Kidney (tissue), 14 donors: ENCODE data around the gene WNT7A. TPM values are rescaled to one million over a fixed set of nuclear protein-coding genes. Genes with fewer than 3 reads are reported as not detected.

Experiments used
- DNase-seq, 5 donors: peaks; one replicate each; pipeline ENCODE4 v3.0.0-alpha.2; 2013 to 2020
- FAIRE-seq: peaks from 2 replicates; lab custom pipeline; 2012; peaks lifted over from hg19 to GRCh38; lab: Jason Lieb, UNC
- H3K27ac ChIP-seq, 2 donors: one replicate each; pipeline ENCODE4 v1.7.0; 2013; ENCODE audit warnings: low read depth in 2 of 2, low read length in 2 of 2, inconsistent platforms in 1 of 2
- H3K27me3 ChIP-seq: one replicate; pipeline ENCODE4 v1.7.1; 2013; ENCODE audit warnings: low read length, inconsistent platforms; ENCODE audit not compliant: control insufficient read depth, insufficient read depth
- H3K36me3 ChIP-seq, 3 donors: one replicate each; pipeline versions ENCODE4 v1.7.0 to v1.7.1; 2013; ENCODE audit warnings: low read length in 3 of 3, control low read depth in 1 of 3, inconsistent platforms in 1 of 3; ENCODE audit not compliant: insufficient read depth in 3 of 3, control insufficient read depth in 2 of 3
- H3K4me1 ChIP-seq, 3 donors: one replicate each; pipeline versions ENCODE4 v1.7.0 to v1.7.1; 2013; ENCODE audit warnings: low read length in 3 of 3, inconsistent platforms in 1 of 3, low read depth in 1 of 3; ENCODE audit not compliant: control insufficient read depth in 2 of 3, insufficient read depth in 2 of 3
- H3K4me3 ChIP-seq, 3 donors: one replicate each; pipeline versions ENCODE4 v1.7.0 to v1.8.1; 2013; ENCODE audit warnings: low read length in 3 of 3, control low read depth in 1 of 3, inconsistent platforms in 1 of 3
- H3K9ac ChIP-seq, 3 donors: one replicate each; pipeline versions ENCODE4 v1.7.0 to v1.7.1; 2013; ENCODE audit warnings: low read length in 3 of 3, control low read depth in 1 of 3, inconsistent platforms in 1 of 3
- H3K9me3 ChIP-seq, 3 donors: one replicate each; pipeline versions ENCODE4 v1.7.0 to v1.7.1; 2013; ENCODE audit warnings: low read length in 3 of 3, control low read depth in 1 of 3, inconsistent platforms in 1 of 3; ENCODE audit not compliant: control insufficient read depth in 2 of 3, insufficient read depth in 1 of 3
- intact Hi-C: fragments of 100-400 bp; cut with DNase I; formaldehyde crosslinking; loops from one replicate; pipeline ENCODE4 v1.11.1; 2022
- polyA plus RNA-seq: library from polyadenylated mRNA; stranded (reverse); fragments of 350-450 nt; fragmentation: Illumina TruSeq; extraction: RNeasy Lipid Tissue Mini Kit (QIAGEN cat#74804); gene quantifications from one replicate; pipeline ENCODE4 v1.2.3, GENCODE V29; 2014; ENCODE audit warnings: low read depth, low replicate concordance; ENCODE audit not compliant: insufficient read depth
- total RNA-seq: library from RNA; stranded (reverse); fragmentation: NEBNext Ultra II Directional; extraction: Animal tissue kit (Norgen Biotek cat#: 25700); gene quantifications from one replicate; pipeline ENCODE4 v1.2.1, GENCODE V29; 2021
- TF ChIP-seq, protein P1 (sequence below): IDR thresholded peaks from 3 replicates; pipeline ENCODE4 v1.5.1; 2012; ENCODE audit warnings: mild to moderate bottlenecking, moderate library complexity, borderline replicate concordance; ENCODE audit not compliant: insufficient read depth; ENCODE audit errors: extremely low read depth
- donor health status: control.
- donor health status: control.
- donor health status: control.
- donor health status: control.
- donor health status: control.
- donor health status: DM: yes; HTN: yes; CAD: no.
- donor health status: Normal renal cell carcinoma (clear cell type).

WNT7A gene
- total and polyA plus RNA-seq, 2 donors from 2014 or later, result 0.13 to 3.3 TPM

DNA sequence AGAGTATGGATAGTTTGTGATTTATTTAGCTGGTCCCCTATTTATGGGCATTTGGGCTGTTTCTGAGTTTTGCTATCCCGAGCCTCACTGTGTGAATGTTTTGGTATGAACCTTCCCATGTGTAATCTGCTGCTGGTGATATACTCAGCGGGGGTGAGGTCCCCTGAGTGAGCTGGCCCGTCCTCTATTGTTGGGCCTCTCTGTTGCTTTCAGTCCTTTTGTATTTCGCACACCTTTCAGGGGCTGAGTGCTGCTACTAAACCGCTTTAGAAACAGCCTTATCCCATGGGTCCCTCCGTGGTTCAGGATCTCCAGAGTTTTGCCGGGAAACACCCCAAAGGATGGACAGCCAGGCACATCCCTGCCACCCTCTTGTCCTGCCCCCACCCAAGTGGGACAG lies 94.5 kb downstream of the WNT7A start:
- intact Hi-C loops, result no loop called here
- Histone ChIP-seq H3K36me3 (no peaks in the 10 kb centered on the region), H3K9me3 (no peaks in the 10 kb centered on the region), H3K9ac (no peak overlapping the region), H3K27ac (no peak overlapping the region), H3K27me3 (no peaks in the 10 kb centered on the region), H3K4me3 (no peak overlapping the region), H3K4me1 (no peaks in the 10 kb centered on the region)
- TF ChIP-seq, protein P1, sequence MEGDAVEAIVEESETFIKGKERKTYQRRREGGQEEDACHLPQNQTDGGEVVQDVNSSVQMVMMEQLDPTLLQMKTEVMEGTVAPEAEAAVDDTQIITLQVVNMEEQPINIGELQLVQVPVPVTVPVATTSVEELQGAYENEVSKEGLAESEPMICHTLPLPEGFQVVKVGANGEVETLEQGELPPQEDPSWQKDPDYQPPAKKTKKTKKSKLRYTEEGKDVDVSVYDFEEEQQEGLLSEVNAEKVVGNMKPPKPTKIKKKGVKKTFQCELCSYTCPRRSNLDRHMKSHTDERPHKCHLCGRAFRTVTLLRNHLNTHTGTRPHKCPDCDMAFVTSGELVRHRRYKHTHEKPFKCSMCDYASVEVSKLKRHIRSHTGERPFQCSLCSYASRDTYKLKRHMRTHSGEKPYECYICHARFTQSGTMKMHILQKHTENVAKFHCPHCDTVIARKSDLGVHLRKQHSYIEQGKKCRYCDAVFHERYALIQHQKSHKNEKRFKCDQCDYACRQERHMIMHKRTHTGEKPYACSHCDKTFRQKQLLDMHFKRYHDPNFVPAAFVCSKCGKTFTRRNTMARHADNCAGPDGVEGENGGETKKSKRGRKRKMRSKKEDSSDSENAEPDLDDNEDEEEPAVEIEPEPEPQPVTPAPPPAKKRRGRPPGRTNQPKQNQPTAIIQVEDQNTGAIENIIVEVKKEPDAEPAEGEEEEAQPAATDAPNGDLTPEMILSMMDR, result no peak
- FAIRE-seq (no peak), DNase-seq (no peak)

DNA sequence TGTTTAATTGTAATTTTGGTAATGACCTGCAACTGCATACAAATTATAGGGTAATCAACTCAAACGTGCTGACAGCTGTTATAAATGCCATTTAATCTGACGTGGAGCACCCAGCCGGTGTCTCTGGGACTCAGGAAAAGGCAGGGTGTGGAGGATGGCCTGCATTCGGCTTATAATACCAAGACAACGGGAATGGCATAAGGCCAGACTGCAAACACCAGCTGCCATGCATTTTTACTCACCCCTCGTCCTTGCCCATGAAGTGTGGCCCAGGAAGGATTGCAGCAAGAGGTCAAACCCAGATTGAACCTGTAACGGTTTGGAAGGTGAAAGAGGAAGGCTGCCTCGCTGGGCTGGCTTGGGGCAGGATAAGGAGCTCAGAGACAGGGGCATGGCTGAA lies 96.4 kb downstream of the WNT7A start:
- no peak for FAIRE-seq

DNA sequence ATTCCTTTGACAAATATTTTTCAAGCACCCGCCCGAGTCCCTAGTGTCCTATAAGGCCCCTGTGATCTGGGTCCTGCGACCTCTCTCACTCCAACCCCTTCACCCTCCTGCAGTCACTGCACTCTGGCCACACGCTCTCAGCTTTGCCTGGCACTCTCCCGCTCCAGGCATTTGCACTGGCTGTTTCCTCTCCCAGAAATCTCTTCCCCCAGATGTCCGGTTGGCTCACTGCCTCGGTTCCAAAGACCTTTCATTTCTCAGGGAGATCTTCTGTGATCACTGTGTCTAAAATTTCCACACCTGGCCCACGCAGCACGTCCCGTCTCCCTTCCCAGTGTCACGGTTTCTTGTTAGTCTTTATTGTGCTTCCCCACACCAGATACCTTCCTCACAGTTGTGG lies 97.4 kb downstream of the WNT7A start:
- TF ChIP-seq, protein P1, result no peak
- no peak overlapping the region for H3K27ac ChIP-seq
- H3K4me1 ChIP-seq, result no peaks in the 10 kb centered on the region
- DNase-seq (peak in 2 of 5 donors; percentile 7 to 23), FAIRE-seq (no peak)
- no peaks in the 10 kb centered on the region for H3K36me3 ChIP-seq
- H3K9me3 ChIP-seq, result no peaks in the 10 kb centered on the region
- H3K4me3 ChIP-seq, result no peak overlapping the region
- intact Hi-C loops, result no loop called here
- H3K27me3 ChIP-seq, result no peaks in the 10 kb centered on the region
- H3K9ac ChIP-seq, result no peak overlapping the region

More for the DNA sequence above, 96.4 kb downstream of the WNT7A start:
- no peaks in the 10 kb centered on the region for H3K27me3 ChIP-seq
- no peak overlapping the region for H3K4me3 ChIP-seq
- DNase-seq, result no peak
- H3K9me3 ChIP-seq, result no peaks in the 10 kb centered on the region
- intact Hi-C loops, result no loop called here
- H3K36me3 ChIP-seq, result no peaks in the 10 kb centered on the region
- H3K9ac ChIP-seq, result no peak overlapping the region
- no peaks in the 10 kb centered on the region for H3K4me1 ChIP-seq
- TF ChIP-seq, protein P1, result no peak
- H3K27ac ChIP-seq, result no peak overlapping the region

DNA sequence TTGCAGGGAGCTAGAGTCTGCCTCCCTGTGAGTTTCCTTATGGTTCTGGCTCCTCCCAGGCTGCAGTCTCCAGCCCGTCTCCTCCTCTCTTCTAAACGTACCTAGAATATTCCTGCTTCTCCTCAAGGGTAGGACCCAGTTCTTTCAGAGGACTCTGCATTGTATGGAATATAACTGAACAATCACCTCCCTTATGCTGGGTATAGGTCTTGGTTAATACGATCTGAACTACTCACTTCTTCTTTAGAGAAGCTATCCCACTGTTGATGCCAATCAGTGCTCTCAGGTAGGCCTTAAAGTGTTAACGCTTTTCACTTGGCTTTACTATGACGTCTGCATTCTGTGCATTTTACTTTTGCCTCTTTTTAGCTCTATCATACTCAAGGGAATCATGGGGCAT lies 98.5 kb downstream of the WNT7A start:
- intact Hi-C loops, result no loop called here
- Histone ChIP-seq H3K27ac (no peak overlapping the region), H3K4me1 (no peaks in the 10 kb centered on the region), H3K27me3 (no peaks in the 10 kb centered on the region), H3K9me3 (no peaks in the 10 kb centered on the region), H3K36me3 (no peaks in the 10 kb centered on the region), H3K4me3 (no peak overlapping the region), H3K9ac (no peak overlapping the region)
- no peak for DNase-seq
- no peak for FAIRE-seq
- TF ChIP-seq, protein P1, result no peak
